GM23338 (cell line): ENCODE data around the gene PLA2G2E.

ENCODE experiments used
- CREB1 ChIP-seq: fragments of 250-450 bp; sonication (Bioruptor Pico); IDR thresholded peaks from 2 replicates; pipeline ENCODE4 v1.5.0; 2020; ENCODE audit warnings: low read depth, mild to moderate bottlenecking, moderate library complexity
- CTCF ChIP-seq, 2 experiments: fragments of 200-600 bp in 1 of 2; sonication (generic) in 1 of 2; conservative IDR thresholded peaks; 2 replicates each; pipeline versions ENCODE4 v1.5.1 to v1.6.1; 2016 to 2017; ENCODE audit warnings: antibody characterized with exemption in 2 of 2, low read depth in 2 of 2, mild to moderate bottlenecking in 2 of 2, moderate library complexity in 1 of 2
- ETS1 ChIP-seq: IDR thresholded peaks from 2 replicates; pipeline ENCODE4 v1.6.1; 2016; ENCODE audit warnings: antibody characterized with exemption
- EZH2 ChIP-seq: fragments of 200-600 bp; sonication (generic); IDR thresholded peaks from one replicate; pipeline ENCODE4 v1.8.0; 2017; ENCODE audit warnings: antibody characterized with exemption, mild to moderate bottlenecking, low read depth; ENCODE audit not compliant: unreplicated experiment
- EZH2phosphoT487 ChIP-seq: fragments of 200-600 bp; sonication (generic); IDR thresholded peaks from one replicate; pipeline ENCODE4 v1.8.1; 2018; ENCODE audit warnings: antibody characterized with exemption; ENCODE audit not compliant: unreplicated experiment
- JUNB ChIP-seq: IDR thresholded peaks from one replicate; pipeline ENCODE4 v1.6.1; 2016; ENCODE audit warnings: antibody characterized with exemption; ENCODE audit not compliant: unreplicated experiment
- NANOG ChIP-seq: IDR thresholded peaks from 2 replicates; pipeline ENCODE4 v1.6.1; 2016; ENCODE audit warnings: antibody characterized with exemption, borderline replicate concordance
- POLR2AphosphoS5 ChIP-seq: IDR thresholded peaks from 2 replicates; pipeline ENCODE4 v1.6.1; 2016; ENCODE audit warnings: antibody characterized with exemption, low read depth
- REST ChIP-seq: IDR thresholded peaks from one replicate; pipeline ENCODE4 v1.6.1; 2018; ENCODE audit warnings: antibody characterized with exemption; ENCODE audit not compliant: unreplicated experiment
- ZNF114 ChIP-seq: fragments of 250-450 bp; sonication (Bioruptor Pico); IDR thresholded peaks from 2 replicates; pipeline ENCODE4 v1.5.0; 2020; ENCODE audit warnings: mild to moderate bottlenecking, moderate library complexity
- ZNF331 ChIP-seq: fragments of 250-450 bp; sonication (Bioruptor Pico); IDR thresholded peaks from 2 replicates; pipeline ENCODE4 v1.5.0; 2020; ENCODE audit warnings: low read depth, mild to moderate bottlenecking, moderate library complexity
- ZNF462 ChIP-seq: fragments of 250-450 bp; sonication (Bioruptor Pico); IDR thresholded peaks from 2 replicates; pipeline ENCODE4 v1.5.0; 2020; ENCODE audit warnings: mild to moderate bottlenecking, moderate library complexity

GRCh38 chr1:19969898-19970660 is 46.7 kb upstream of the PLA2G2E start:
- TF ChIP-seq POLR2AphosphoS5 (no peak), CTCF (conservative IDR thresholded peaks at IDR 0.05; ENCODE audit: low read depth in 2 of 2) (no peak), REST (no peak), ZNF331 (CRISPR knock-in tag) (no peak), EZH2 (no peak), CREB1 (CRISPR knock-in tag) (no peak), EZH2phosphoT487 (no peak), NANOG (no peak), JUNB (no peak), ETS1 (no peak), ZNF462 (no peak), ZNF114 (CRISPR knock-in tag) (no peak)
